Tibial nerve (tissue), 3 donors: ENCODE measurements around the gene FAM156B.
"Not testable (repeated sequence)": the region's sequence is repeated elsewhere in the genome, so short reads cannot be mapped to it uniquely, and the experiment has no call there.

Source experiments
- CTCF ChIP-seq, 5 experiments: fragments of 200-600 bp in 3 of 5; fragments of 450-650 bp in 2 of 5; sonication (generic) in 3 of 5; IDR thresholded peaks; one replicate each; pipeline ENCODE4 v1.5.1; 2016 to 2019; ENCODE audit warnings: antibody characterized with exemption in 5 of 5, mild to moderate bottlenecking in 3 of 5, moderate library complexity in 2 of 5
- POLR2A ChIP-seq, 2 donors: fragments of 450-650 bp; IDR thresholded peaks; one replicate each; pipeline ENCODE4 v1.6.1; 2017; ENCODE audit warnings: antibody characterized with exemption in 2 of 2, mild to moderate bottlenecking in 2 of 2, moderate library complexity in 2 of 2

GRCh38 chrX:52930214-52930613 lies 33.1 kb downstream of the FAM156B start:
- TF ChIP-seq CTCF, POLR2A (IDR thresholded peaks at IDR 0.05): not testable (repeated sequence)
